Caco-2 (cell line): ENCODE measurements around the gene DSG3. TPM values are rescaled to one million over a fixed set of nuclear protein-coding genes. Genes with fewer than 3 reads are reported as not detected.

ENCODE experiments used
- BruUV-seq: library from RNA; stranded (reverse); fragments of 400-500 nt; replicated peaks from 2 replicates; lab custom pipeline; 2021; lab: Mats Ljungman, UMichigan
- CTCF ChIA-PET: fragments of 300-600 bp; sonication (Branson Sonifier 250); formaldehyde crosslinking; loops from one replicate; lab custom pipeline; 2022; ENCODE audit warnings: antibody characterized with exemption; lab: Charles Lee
- POLR2A ChIA-PET: fragments of 300-600 bp; sonication (Branson Sonifier 250); formaldehyde crosslinking; loops from one replicate; lab custom pipeline; 2022; ENCODE audit warnings: antibody characterized with exemption; lab: Charles Lee
- DNase-seq, 2 experiments: peaks; one replicate each; pipeline versions ENCODE4 v3.0.0 to v3.0.0-alpha.2; 2020 to 2022
- H3K27me3 ChIP-seq: replicated peaks from 2 replicates; pipeline ENCODE4 v1.6.0; 2011; ENCODE audit warnings: low read length; ENCODE audit not compliant: control insufficient read depth, insufficient read depth
- H3K36me3 ChIP-seq: 2 replicates; pipeline ENCODE4 v1.5.1; 2011; ENCODE audit warnings: low read length; ENCODE audit not compliant: control insufficient read depth, insufficient read depth
- H3K4me1 ChIP-seq: fragments of 250-450 bp; sonication (Bioruptor Pico); 2 replicates; pipeline ENCODE4 v1.5.1; 2020; ENCODE audit warnings: mild to moderate bottlenecking
- H3K4me3 ChIP-seq: 2 replicates; pipeline ENCODE4 v1.5.1; 2011; ENCODE audit warnings: low read depth, mild to moderate bottlenecking, control low read depth, low read length
- H3K9me3 ChIP-seq: fragments of 250-450 bp; sonication (Bioruptor Pico); 2 replicates; pipeline ENCODE4 v1.5.1; 2020; ENCODE audit warnings: mild to moderate bottlenecking, moderate library complexity
- H3K27ac Mint-ChIP-seq: one replicate; pipeline ENCODE4 v1.8.0; 2022; ENCODE audit warnings: mixed read lengths; ENCODE audit not compliant: unreplicated experiment
- H3K27me3 Mint-ChIP-seq: one replicate; pipeline ENCODE4 v1.8.0; 2022; ENCODE audit warnings: mixed read lengths; ENCODE audit not compliant: insufficient read depth, unreplicated experiment
- H3K36me3 Mint-ChIP-seq: one replicate; pipeline ENCODE4 v1.8.0; 2022; ENCODE audit warnings: mild to moderate bottlenecking, mixed read lengths; ENCODE audit not compliant: insufficient read depth, unreplicated experiment
- H3K4me1 Mint-ChIP-seq: one replicate; pipeline ENCODE4 v1.8.0; 2022; ENCODE audit warnings: low read depth, mixed read lengths; ENCODE audit not compliant: unreplicated experiment
- H3K4me3 Mint-ChIP-seq: one replicate; pipeline ENCODE4 v1.8.0; 2022; ENCODE audit warnings: mild to moderate bottlenecking, moderate library complexity, mixed read lengths; ENCODE audit not compliant: unreplicated experiment
- H3K9me3 Mint-ChIP-seq: one replicate; pipeline ENCODE4 v1.8.0; 2022; ENCODE audit warnings: mixed read lengths; ENCODE audit not compliant: unreplicated experiment
- intact Hi-C: fragments of 100-400 bp; cut with micrococcal nuclease; formaldehyde crosslinking; loops from one replicate; pipeline ENCODE4 v1.10.0; 2022; ENCODE audit not compliant: unreplicated experiment
- total RNA-seq: library from RNA; stranded (reverse); gene quantifications from 2 replicates; pipeline ENCODE4 v1.2.3, GENCODE V29; 2022
- TF ChIP-seq, protein P1 (sequence below), 2 experiments: fragments of 200-600 bp in 1 of 2; IDR thresholded peaks; 1 replicate in 1 of 2; 2 replicates in 1 of 2; pipeline versions ENCODE4 v1.5.1 to v1.8.0; 2011 to 2022; ENCODE audit warnings: antibody characterized with exemption in 1 of 2, control low read depth in 1 of 2, inconsistent platforms in 1 of 2, low read depth in 1 of 2, low read length in 1 of 2, mild to moderate bottlenecking in 1 of 2, moderate library complexity in 1 of 2; ENCODE audit not compliant: insufficient read depth in 1 of 2, severe bottlenecking in 1 of 2, unreplicated experiment in 1 of 2

The DSG3 gene
- total RNA-seq, 1 experiment from 2014 or later: 0.14 TPM

DNA sequence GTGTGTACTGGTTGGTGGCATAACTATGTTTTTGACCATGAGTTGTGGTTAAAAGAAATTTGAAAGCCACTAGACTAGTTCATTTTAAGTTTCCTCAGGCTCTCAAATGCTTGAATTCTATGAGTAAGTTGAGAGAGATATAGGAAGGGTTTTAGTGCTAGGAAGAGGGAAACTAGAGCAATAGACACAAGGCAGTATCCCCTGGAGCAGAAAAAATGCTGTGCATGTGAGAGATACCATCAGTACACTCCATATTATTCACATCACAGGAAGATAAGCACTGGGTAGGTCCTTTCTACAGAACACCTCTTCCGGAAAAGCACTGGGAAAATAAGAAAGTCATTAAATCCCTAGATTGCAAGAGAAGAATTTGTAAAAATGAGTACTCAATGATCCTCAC lies 19.3 kb upstream of the DSG3 start:
- Mint-ChIP-seq H3K4me1 (peaks cover 13% of the 10 kb centered on the region), H3K27ac (no peak overlapping the region), H3K27me3 (no peaks in the 10 kb centered on the region), H3K36me3 (no peaks in the 10 kb centered on the region), H3K9me3 (no peaks in the 10 kb centered on the region), H3K4me3 (no peak overlapping the region)
- ChIA-PET POLR2A (no interaction called here), CTCF (no interaction called here)
- Histone ChIP-seq H3K4me3 (no peak overlapping the region), H3K9me3 (no peaks in the 10 kb centered on the region), H3K4me1 (peaks cover 10% of the 10 kb centered on the region; the same call in 1 of the 2 replicates), H3K36me3 (no peaks in the 10 kb centered on the region), H3K27me3 (no peaks in the 10 kb centered on the region)
- intact Hi-C loops: no loop called here
- TF ChIP-seq, protein P1, sequence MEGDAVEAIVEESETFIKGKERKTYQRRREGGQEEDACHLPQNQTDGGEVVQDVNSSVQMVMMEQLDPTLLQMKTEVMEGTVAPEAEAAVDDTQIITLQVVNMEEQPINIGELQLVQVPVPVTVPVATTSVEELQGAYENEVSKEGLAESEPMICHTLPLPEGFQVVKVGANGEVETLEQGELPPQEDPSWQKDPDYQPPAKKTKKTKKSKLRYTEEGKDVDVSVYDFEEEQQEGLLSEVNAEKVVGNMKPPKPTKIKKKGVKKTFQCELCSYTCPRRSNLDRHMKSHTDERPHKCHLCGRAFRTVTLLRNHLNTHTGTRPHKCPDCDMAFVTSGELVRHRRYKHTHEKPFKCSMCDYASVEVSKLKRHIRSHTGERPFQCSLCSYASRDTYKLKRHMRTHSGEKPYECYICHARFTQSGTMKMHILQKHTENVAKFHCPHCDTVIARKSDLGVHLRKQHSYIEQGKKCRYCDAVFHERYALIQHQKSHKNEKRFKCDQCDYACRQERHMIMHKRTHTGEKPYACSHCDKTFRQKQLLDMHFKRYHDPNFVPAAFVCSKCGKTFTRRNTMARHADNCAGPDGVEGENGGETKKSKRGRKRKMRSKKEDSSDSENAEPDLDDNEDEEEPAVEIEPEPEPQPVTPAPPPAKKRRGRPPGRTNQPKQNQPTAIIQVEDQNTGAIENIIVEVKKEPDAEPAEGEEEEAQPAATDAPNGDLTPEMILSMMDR (IDR thresholded peaks at IDR 0.05; ENCODE audit: insufficient read depth in 1 of 2, low read depth in 1 of 2, low read length in 1 of 2, severe bottlenecking in 1 of 2, unreplicated experiment in 1 of 2): no peak
- DNase-seq: no peak
- no TSS peak for BruUV-seq

DNA sequence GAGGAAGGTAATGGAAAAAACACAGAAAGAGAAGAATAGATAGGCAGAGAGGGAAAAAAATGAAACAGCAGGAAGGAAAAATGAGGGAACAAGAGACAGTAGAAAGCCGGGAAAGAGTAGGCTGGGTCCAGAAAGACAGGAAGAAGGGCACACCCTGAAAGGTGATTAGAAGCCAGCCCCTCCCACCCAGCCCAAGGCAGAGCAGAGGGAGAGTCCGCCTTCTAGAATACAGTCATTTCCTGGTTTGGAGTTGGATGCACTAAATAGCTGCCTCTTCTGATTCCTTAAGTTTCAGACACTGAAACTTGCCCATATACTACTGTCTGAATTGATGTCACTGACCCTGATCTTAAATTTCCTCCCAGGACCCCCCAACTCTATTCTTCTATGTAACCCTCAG lies 17.9 kb upstream of the DSG3 start:
- no TSS peak for BruUV-seq
- H3K27me3 Mint-ChIP-seq: no peaks in the 10 kb centered on the region
- no peak overlapping the region for H3K4me3 ChIP-seq
- no peaks in the 10 kb centered on the region for H3K36me3 ChIP-seq
- no peak overlapping the region for H3K27ac Mint-ChIP-seq
- peak in 1 of 2 experiments; percentile 29 for DNase-seq
- ChIA-PET POLR2A (no interaction called here), CTCF (interaction anchor here (0.6 kb wide), 1 partner anchor 388 kb away, joined by 4 read pairs; no protein-coding TSS in a partner anchor)
- no peaks in the 10 kb centered on the region for H3K27me3 ChIP-seq
- intact Hi-C loops: no loop called here
- no peaks in the 10 kb centered on the region for H3K9me3 Mint-ChIP-seq
- TF ChIP-seq, protein P1 (IDR thresholded peaks at IDR 0.05; ENCODE audit: insufficient read depth in 1 of 2, low read depth in 1 of 2, low read length in 1 of 2, severe bottlenecking in 1 of 2, unreplicated experiment in 1 of 2): no peak
- H3K4me1 Mint-ChIP-seq: peaks cover 7% of the 10 kb centered on the region
- peaks cover 10% of the 10 kb centered on the region; the same call in 1 of the 2 replicates for H3K4me1 ChIP-seq
- H3K36me3 Mint-ChIP-seq: no peaks in the 10 kb centered on the region
- H3K4me3 Mint-ChIP-seq: no peak overlapping the region
- no peaks in the 10 kb centered on the region for H3K9me3 ChIP-seq

DNA sequence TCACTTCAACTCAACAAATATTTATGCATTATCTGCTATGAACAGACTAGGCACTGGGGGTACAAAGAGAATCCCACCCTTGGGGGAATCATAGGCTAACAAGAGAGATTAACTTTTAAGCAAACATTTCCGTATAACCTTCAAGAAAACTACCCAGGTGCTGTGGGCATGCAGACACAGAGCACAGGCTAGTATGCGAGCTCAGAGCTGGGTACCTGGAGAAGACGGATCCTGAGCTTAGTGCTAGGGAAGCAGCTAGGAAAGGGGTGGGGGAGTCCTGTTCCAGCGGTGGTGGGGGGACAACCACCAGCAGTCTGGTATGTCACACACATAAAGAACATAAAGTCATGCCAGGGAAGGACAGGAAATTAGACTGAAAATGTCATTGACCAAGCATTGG lies 17.5 kb upstream of the DSG3 start:
- no peaks in the 10 kb centered on the region for H3K36me3 Mint-ChIP-seq
- H3K9me3 Mint-ChIP-seq: no peaks in the 10 kb centered on the region
- no peaks in the 10 kb centered on the region for H3K27me3 Mint-ChIP-seq
- CTCF ChIA-PET: interaction anchor here (0.6 kb wide), 1 partner anchor 388 kb away, joined by 4 read pairs; no protein-coding TSS in a partner anchor
- H3K4me3 Mint-ChIP-seq: no peak overlapping the region
- Histone ChIP-seq H3K9me3 (no peaks in the 10 kb centered on the region), H3K4me3 (no peak overlapping the region), H3K27me3 (no peaks in the 10 kb centered on the region), H3K36me3 (no peaks in the 10 kb centered on the region), H3K4me1 (peaks cover 10% of the 10 kb centered on the region; the same call in 1 of the 2 replicates)
- intact Hi-C loops: no loop called here
- H3K27ac Mint-ChIP-seq: no peak overlapping the region
- peaks cover 7% of the 10 kb centered on the region for H3K4me1 Mint-ChIP-seq
- DNase-seq: no peak
- no TSS peak for BruUV-seq
- POLR2A ChIA-PET: no interaction called here
- TF ChIP-seq, protein P1 (IDR thresholded peaks at IDR 0.05; ENCODE audit: insufficient read depth in 1 of 2, low read depth in 1 of 2, low read length in 1 of 2, severe bottlenecking in 1 of 2, unreplicated experiment in 1 of 2): no peak
